Liver (tissue), 9 donors: Measurements from ENCODE around the gene STRIT1. TPM values are rescaled to one million over a fixed set of nuclear protein-coding genes. Genes with fewer than 3 reads are reported as not detected.

Experiments
- DNase-seq: peaks from one replicate; pipeline ENCODE4 v3.0.0-alpha.2; 2017; ENCODE audit warnings: low spot score
- H3K27ac ChIP-seq, 2 donors: one replicate each; pipeline ENCODE4 v1.7.0; 2013; ENCODE audit warnings: inconsistent platforms in 2 of 2, low read length in 2 of 2, control low read depth in 1 of 2, low read depth in 1 of 2, mild to moderate bottlenecking in 1 of 2
- H3K27me3 ChIP-seq, 4 donors: one replicate each; pipeline versions ENCODE4 v1.6.1 to v1.7.0; 2013; ENCODE audit warnings: low read length in 3 of 4, inconsistent platforms in 1 of 4, mild to moderate bottlenecking in 1 of 4, moderate library complexity in 1 of 4; ENCODE audit not compliant: control insufficient read depth in 4 of 4, insufficient read depth in 4 of 4
- H3K36me3 ChIP-seq, 4 donors: one replicate each; pipeline versions ENCODE4 v1.6.1 to v1.7.0; 2013; ENCODE audit warnings: low read length in 3 of 4, mild to moderate bottlenecking in 3 of 4, low read depth in 1 of 4, moderate library complexity in 1 of 4; ENCODE audit not compliant: control insufficient read depth in 4 of 4, insufficient read depth in 3 of 4
- H3K4me1 ChIP-seq, 4 donors: one replicate each; pipeline versions ENCODE4 v1.6.1 to v1.7.0; 2013; ENCODE audit warnings: low read length in 3 of 4, mild to moderate bottlenecking in 3 of 4, moderate library complexity in 1 of 4; ENCODE audit not compliant: control insufficient read depth in 4 of 4, insufficient read depth in 4 of 4
- H3K4me3 ChIP-seq, 3 donors: one replicate each; pipeline versions ENCODE4 v1.6.1 to v1.7.0; 2013; ENCODE audit warnings: low read length in 3 of 3, control low read depth in 1 of 3, low read depth in 1 of 3, mild to moderate bottlenecking in 1 of 3
- H3K9ac ChIP-seq, 2 donors: one replicate each; pipeline ENCODE4 v1.7.0; 2013; ENCODE audit warnings: low read length in 2 of 2, mild to moderate bottlenecking in 2 of 2, moderate library complexity in 2 of 2, control low read depth in 1 of 2, low read depth in 1 of 2
- H3K9me3 ChIP-seq, 4 donors: one replicate each; pipeline versions ENCODE4 v1.6.1 to v1.7.0; 2013; ENCODE audit warnings: low read length in 3 of 4; ENCODE audit not compliant: control insufficient read depth in 4 of 4
- CTCF ChIP-seq: fragments of 150-350 bp; IDR thresholded peaks from 2 replicates; pipeline ENCODE4 v1.5.1; 2017; ENCODE audit warnings: improper control_type of control experiment, low read depth, low read length; ENCODE audit not compliant: missing input control
- FOXA1 ChIP-seq: IDR thresholded peaks from 2 replicates; pipeline ENCODE4 v1.6.1; 2016; ENCODE audit warnings: antibody characterized with exemption
- FOXA2 ChIP-seq: IDR thresholded peaks from 2 replicates; pipeline ENCODE4 v1.6.1; 2016; ENCODE audit warnings: antibody characterized with exemption
- GABPA ChIP-seq, 2 donors: IDR thresholded peaks in 1 of 2; conservative IDR thresholded peaks in 1 of 2; 2 replicates each; pipeline ENCODE4 v1.6.1; 2016; ENCODE audit warnings: antibody characterized with exemption in 2 of 2, mild to moderate bottlenecking in 1 of 2, moderate library complexity in 1 of 2
- HNF4A ChIP-seq, 2 donors: conservative IDR thresholded peaks; 2 replicates each; pipeline ENCODE4 v1.6.1; 2016; ENCODE audit warnings: antibody characterized with exemption in 2 of 2, mild to moderate bottlenecking in 2 of 2
- MAX ChIP-seq: IDR thresholded peaks from 2 replicates; pipeline ENCODE4 v1.6.1; 2016; ENCODE audit warnings: antibody characterized with exemption
- NR2F2 ChIP-seq: IDR thresholded peaks from 2 replicates; pipeline ENCODE4 v1.6.1; 2016; ENCODE audit warnings: antibody characterized with exemption
- RXRA ChIP-seq, 2 donors: IDR thresholded peaks; 2 replicates each; pipeline ENCODE4 v1.6.1; 2017 to 2018; ENCODE audit warnings: antibody characterized with exemption in 2 of 2, mild to moderate bottlenecking in 1 of 2
- SP1 ChIP-seq: IDR thresholded peaks from 2 replicates; pipeline ENCODE4 v1.6.1; 2018; ENCODE audit warnings: antibody characterized with exemption, mild to moderate bottlenecking
- TAF1 ChIP-seq: conservative IDR thresholded peaks from 2 replicates; pipeline ENCODE4 v1.6.1; 2016; ENCODE audit warnings: antibody characterized with exemption, mild to moderate bottlenecking
- YY1 ChIP-seq: IDR thresholded peaks from 2 replicates; pipeline ENCODE4 v1.6.1; 2016; ENCODE audit warnings: antibody characterized with exemption, mild to moderate bottlenecking
- WGBS: extraction: QIAGEN DNeasy Blood & Tissue Kit; methylation state at CpG from one replicate; pipeline ENCODE4 v1.1.7; 2013; 5-methylcytosine and 5-hydroxymethylcytosine counted together
- polyA plus RNA-seq, 2 donors: library from polyadenylated mRNA; stranded (reverse) in 1 of 2; unstranded in 1 of 2; fragments of 200-250 nt in 1 of 2; fragments of >200 nt in 1 of 2; fragmentation: Nextera tagmentation in 1 of 2; extraction: Ambion mirVana in 1 of 2; gene quantifications; one replicate each; pipeline versions ENCODE4 v1.2.1 to v1.2.3, GENCODE V29; 2013 to 2015
- total RNA-seq, 2 donors: library from RNA; depleted of rRNA; stranded (reverse); fragments of >200 nt; gene quantifications; one replicate each; pipeline ENCODE4 v1.2.3, GENCODE V29; 2014
- TF ChIP-seq, protein P1 (sequence below): IDR thresholded peaks from 2 replicates; pipeline ENCODE4 v1.6.1; 2016; ENCODE audit warnings: antibody characterized with exemption, mild to moderate bottlenecking
- TF ChIP-seq, protein P2 (sequence below): IDR thresholded peaks from 2 replicates; pipeline ENCODE4 v1.6.1; 2016; ENCODE audit warnings: antibody characterized with exemption
- donor health status: healthy.
- donor health status: healthy.
- donor health status: healthy.
- donor health status: healthy.
- donor health status: healthy.

STRIT1 gene
- total and polyA plus RNA-seq, 4 donors, result not detected

- TF ChIP-seq, protein P1, sequence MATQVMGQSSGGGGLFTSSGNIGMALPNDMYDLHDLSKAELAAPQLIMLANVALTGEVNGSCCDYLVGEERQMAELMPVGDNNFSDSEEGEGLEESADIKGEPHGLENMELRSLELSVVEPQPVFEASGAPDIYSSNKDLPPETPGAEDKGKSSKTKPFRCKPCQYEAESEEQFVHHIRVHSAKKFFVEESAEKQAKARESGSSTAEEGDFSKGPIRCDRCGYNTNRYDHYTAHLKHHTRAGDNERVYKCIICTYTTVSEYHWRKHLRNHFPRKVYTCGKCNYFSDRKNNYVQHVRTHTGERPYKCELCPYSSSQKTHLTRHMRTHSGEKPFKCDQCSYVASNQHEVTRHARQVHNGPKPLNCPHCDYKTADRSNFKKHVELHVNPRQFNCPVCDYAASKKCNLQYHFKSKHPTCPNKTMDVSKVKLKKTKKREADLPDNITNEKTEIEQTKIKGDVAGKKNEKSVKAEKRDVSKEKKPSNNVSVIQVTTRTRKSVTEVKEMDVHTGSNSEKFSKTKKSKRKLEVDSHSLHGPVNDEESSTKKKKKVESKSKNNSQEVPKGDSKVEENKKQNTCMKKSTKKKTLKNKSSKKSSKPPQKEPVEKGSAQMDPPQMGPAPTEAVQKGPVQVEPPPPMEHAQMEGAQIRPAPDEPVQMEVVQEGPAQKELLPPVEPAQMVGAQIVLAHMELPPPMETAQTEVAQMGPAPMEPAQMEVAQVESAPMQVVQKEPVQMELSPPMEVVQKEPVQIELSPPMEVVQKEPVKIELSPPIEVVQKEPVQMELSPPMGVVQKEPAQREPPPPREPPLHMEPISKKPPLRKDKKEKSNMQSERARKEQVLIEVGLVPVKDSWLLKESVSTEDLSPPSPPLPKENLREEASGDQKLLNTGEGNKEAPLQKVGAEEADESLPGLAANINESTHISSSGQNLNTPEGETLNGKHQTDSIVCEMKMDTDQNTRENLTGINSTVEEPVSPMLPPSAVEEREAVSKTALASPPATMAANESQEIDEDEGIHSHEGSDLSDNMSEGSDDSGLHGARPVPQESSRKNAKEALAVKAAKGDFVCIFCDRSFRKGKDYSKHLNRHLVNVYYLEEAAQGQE, result no peak
Observed at GRCh38 chr3:155321418-155321817, 27.9 kb upstream of the STRIT1 start (continued).

GRCh38 chr3:155320934-155321333, 27.5 kb upstream of the STRIT1 start:
- no peak overlapping the region for H3K9ac ChIP-seq
- no peak overlapping the region for H3K27ac ChIP-seq
- no peaks in the 10 kb centered on the region for H3K36me3 ChIP-seq
- H3K4me3 ChIP-seq, result no peak overlapping the region
- H3K4me1 ChIP-seq, result no peaks in the 10 kb centered on the region
- H3K9me3 ChIP-seq, result no peaks in the 10 kb centered on the region
- H3K27me3 ChIP-seq, result no peaks in the 10 kb centered on the region
- TF ChIP-seq NR2F2, result no peak
- TF ChIP-seq FOXA2, result no peak
- TF ChIP-seq, protein P2, sequence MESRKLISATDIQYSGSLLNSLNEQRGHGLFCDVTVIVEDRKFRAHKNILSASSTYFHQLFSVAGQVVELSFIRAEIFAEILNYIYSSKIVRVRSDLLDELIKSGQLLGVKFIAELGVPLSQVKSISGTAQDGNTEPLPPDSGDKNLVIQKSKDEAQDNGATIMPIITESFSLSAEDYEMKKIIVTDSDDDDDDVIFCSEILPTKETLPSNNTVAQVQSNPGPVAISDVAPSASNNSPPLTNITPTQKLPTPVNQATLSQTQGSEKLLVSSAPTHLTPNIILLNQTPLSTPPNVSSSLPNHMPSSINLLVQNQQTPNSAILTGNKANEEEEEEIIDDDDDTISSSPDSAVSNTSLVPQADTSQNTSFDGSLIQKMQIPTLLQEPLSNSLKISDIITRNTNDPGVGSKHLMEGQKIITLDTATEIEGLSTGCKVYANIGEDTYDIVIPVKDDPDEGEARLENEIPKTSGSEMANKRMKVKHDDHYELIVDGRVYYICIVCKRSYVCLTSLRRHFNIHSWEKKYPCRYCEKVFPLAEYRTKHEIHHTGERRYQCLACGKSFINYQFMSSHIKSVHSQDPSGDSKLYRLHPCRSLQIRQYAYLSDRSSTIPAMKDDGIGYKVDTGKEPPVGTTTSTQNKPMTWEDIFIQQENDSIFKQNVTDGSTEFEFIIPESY, result no peak
- TF ChIP-seq HNF4A (conservative IDR thresholded peaks at IDR 0.05), result no peak
- no peak for TF ChIP-seq FOXA1
- no peak for TF ChIP-seq CTCF
- no peak for TF ChIP-seq GABPA (IDR thresholded peaks at IDR 0.05 in 1 of 2, conservative IDR thresholded peaks at IDR 0.05 in 1 of 2)
- TF ChIP-seq MAX, result no peak
- no peak for DNase-seq

DNA sequence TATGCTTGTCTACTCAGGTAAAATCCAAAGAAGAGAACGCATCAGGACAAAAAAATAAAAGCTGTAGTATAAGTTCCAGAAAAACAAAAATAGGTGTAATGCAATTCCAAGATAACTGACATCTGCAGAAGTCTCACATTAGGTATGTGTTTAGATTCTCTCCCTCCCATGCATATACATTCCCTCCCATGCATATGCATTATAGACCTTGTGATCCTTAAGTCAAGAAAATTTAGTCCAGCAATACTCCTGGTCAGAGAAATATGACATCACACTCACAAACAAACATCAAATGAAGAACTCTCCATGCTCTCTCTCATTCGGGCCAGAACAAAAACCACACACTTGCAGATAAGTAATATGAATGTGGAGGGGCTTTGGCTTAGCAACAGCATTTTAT, 25.3 kb upstream of the STRIT1 start:
- Histone ChIP-seq H3K9ac (no peak overlapping the region), H3K9me3 (no peaks in the 10 kb centered on the region), H3K4me3 (no peak overlapping the region), H3K4me1 (no peaks in the 10 kb centered on the region), H3K36me3 (no peaks in the 10 kb centered on the region), H3K27ac (no peak overlapping the region), H3K27me3 (no peaks in the 10 kb centered on the region)
- DNase-seq, result no peak
- WGBS, result 85% methylated on average over 2 of the region's 2 CpGs
- TF ChIP-seq FOXA1 (no peak), HNF4A (conservative IDR thresholded peaks at IDR 0.05) (no peak), TAF1 (no peak), RXRA (IDR thresholded peaks at IDR 0.05) (no peak), MAX (no peak), SP1 (no peak), FOXA2 (no peak), NR2F2 (no peak), YY1 (no peak), CTCF (no peak)
- TF ChIP-seq, protein P1, result no peak
